ENCODE results near the gene ZNF474.

The ZNF474 gene

GRCh38 chr5:122181863-122182262 lies 52.5 kb downstream of the ZNF474 start:
- DNase-seq (ENCODE audit: low read depth): no peak

- no peak for DNase-seq (ENCODE audit: low read depth)
Observed at GRCh38 chr5:122182491-122182921, 53.2 kb downstream of the ZNF474 start.

GRCh38 chr5:122183098-122183787 lies 53.9 kb downstream of the ZNF474 start:
- no peak for DNase-seq (ENCODE audit: low read depth)

- no peak for DNase-seq (ENCODE audit: low read depth)
Observed at GRCh38 chr5:122183788-122184170, 54.4 kb downstream of the ZNF474 start.

DNA sequence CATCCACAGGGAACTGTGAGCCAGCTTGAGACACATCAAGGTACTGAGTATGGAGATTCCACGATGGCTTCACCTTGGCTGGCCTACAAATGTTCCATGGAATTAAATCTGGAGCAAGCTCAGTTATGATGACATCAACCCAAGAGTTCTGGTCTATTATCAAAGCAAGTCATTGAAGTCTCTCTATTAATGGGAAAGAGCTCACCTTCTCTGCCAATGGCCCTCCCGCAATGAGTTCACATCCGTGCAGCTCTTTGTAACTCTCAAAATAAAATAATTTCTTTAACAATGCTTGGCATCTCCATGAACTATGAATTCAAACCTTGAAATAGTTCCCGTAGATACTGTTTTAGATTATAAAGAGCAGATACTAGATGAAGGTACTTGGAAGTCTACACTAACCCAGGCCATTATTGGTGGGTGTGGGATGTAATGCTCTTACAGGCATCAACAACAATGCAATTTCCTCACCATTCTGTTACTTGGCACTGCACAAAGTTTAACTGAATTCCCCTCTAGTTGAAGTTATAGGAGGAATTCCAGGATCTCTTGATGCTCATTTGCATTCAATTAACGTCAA lies 55.4 kb downstream of the ZNF474 start:
- DNase-seq (ENCODE audit: low read depth): no peak

GRCh38 chr5:122187426-122187825 lies 58.1 kb downstream of the ZNF474 start:
- DNase-seq (ENCODE audit: low read depth): no peak

- no peak for DNase-seq (ENCODE audit: low read depth)
Observed at GRCh38 chr5:122190156-122190555, 60.8 kb downstream of the ZNF474 start.

DNA sequence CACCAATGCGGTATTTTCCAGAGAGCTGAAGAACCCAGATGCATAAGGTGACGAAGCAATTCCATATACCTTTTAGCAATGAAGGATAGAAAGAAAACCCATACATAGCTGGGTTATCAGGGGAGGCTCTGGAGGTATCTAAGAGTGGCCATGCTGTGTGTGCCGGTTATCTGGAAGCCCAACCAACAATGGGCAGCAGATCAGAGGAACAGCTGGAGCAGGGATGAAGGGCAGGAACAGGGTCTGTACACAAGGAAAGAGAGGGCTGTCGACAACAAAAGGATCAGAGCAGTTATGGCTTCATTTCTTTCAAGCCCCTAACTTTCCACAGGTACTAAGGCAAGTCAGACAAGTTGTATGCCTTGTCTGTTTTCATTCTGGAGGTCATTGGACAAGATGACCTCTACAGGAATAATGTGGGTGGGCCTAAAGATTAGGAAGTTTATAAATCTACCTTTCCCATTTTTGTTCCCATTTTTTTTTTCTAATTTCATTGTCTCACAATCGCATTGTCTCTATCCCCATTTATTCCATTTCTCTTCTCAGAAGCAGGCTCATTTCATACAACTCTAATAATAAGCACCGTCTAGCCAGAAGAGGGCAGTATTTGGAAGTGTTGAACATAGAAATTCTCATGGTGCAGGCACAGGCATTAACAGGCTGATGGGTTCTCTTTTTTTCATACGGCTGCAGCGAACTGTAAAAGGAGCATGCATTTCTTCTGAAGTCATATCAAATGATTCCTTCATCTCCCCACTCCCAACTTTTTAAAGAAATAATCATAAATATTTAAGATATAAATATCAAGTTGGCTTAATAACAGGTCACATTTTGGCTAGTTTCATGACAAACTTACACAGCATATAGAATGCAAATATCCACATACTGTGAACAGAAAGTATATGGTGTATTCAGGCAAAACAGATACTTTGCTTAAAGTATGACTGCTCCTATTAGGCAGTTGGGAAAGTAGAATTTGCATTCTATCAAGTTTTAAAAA lies 63.5 kb downstream of the ZNF474 start:
- DNase-seq (ENCODE audit: low read depth): no peak

- no peak for DNase-seq (ENCODE audit: low read depth)
Observed at GRCh38 chr5:122195802-122196394, 66.6 kb downstream of the ZNF474 start.

- DNase-seq (ENCODE audit: low read depth): no peak
Observed at GRCh38 chr5:122199146-122199545, 69.8 kb downstream of the ZNF474 start.

GRCh38 chr5:122200450-122200849 lies 71.1 kb downstream of the ZNF474 start:
- no peak for DNase-seq (ENCODE audit: low read depth)

GRCh38 chr5:122200865-122201264 lies 71.5 kb downstream of the ZNF474 start:
- no peak for DNase-seq (ENCODE audit: low read depth)

DNA sequence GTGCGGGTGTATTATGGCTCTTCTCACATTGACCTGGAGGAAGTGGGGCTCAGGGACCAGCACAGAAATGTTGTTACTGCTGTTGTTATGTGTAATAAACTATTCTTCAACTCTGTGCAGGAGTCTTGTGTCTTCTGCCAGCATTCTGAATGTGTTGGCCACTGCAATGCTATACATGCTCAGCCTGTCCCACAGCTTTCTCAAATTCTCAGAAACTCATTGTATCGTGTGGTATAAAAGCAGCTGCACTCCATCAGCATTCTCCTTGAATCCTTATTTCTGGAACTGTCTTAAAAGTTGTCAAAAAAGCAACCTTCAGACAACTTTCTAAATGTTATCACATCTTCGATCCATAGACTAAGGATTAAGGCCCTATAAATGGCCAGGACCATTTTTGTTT lies 72.0 kb downstream of the ZNF474 start:
- DNase-seq (ENCODE audit: low read depth): no peak

- no peak for DNase-seq (ENCODE audit: low read depth)
Observed at GRCh38 chr5:122202952-122203351, 73.6 kb downstream of the ZNF474 start.

All from activated T-cell treated with anti-CD3 and anti-CD28 coated beads for 48 hours (primary cell).